ENCODE data around the gene C20orf173.

DNA sequence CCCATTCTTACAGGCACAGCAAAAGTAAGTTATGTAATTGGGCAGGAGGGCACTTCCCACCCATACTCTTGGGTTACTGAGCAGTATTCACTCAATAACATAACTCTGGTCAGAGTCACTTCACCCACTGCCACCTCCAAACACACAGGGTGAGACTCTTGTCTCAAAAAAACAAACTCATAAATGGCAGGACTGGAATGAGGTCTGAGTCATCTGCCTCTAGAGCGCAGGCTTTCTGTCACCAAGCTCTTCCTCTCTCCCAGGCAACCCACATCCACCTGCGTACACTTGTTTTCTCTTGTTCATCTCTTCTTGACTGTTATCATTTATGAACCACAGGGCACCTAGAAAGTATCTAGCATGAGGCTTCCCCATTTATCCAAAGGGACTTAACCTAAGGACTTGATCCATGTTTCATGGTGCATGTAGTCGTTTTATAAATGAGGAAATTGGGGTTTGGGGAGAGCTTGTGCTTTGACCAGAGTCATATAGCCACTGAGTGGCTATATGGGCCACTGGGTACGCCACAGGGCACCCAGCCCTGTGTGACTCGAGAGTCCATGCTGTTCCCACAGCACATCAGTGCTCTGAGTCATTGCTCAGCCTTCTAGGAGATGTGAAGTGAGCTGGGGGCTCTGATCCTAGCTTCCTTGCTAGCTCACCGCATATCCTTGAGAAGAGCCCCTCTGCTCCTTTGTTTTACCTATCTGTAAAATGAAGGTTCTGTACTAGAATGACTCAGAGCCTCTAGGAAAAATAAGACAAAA is 22.4 kb downstream of the C20orf173 start:
- TF ChIP-seq, protein P1, sequence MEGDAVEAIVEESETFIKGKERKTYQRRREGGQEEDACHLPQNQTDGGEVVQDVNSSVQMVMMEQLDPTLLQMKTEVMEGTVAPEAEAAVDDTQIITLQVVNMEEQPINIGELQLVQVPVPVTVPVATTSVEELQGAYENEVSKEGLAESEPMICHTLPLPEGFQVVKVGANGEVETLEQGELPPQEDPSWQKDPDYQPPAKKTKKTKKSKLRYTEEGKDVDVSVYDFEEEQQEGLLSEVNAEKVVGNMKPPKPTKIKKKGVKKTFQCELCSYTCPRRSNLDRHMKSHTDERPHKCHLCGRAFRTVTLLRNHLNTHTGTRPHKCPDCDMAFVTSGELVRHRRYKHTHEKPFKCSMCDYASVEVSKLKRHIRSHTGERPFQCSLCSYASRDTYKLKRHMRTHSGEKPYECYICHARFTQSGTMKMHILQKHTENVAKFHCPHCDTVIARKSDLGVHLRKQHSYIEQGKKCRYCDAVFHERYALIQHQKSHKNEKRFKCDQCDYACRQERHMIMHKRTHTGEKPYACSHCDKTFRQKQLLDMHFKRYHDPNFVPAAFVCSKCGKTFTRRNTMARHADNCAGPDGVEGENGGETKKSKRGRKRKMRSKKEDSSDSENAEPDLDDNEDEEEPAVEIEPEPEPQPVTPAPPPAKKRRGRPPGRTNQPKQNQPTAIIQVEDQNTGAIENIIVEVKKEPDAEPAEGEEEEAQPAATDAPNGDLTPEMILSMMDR (IDR thresholded peaks at IDR 0.05) = no peak
- no peak for TF ChIP-seq POLR2A (IDR thresholded peaks at IDR 0.05)
- no peak for TF ChIP-seq EP300 (IDR thresholded peaks at IDR 0.05)
